GM23338 (cell line): ENCODE data around the gene ZPR1. TPM values are rescaled to one million over a fixed set of nuclear protein-coding genes. Genes with fewer than 3 reads are reported as not detected.

Experiments used
- ATAC-seq: fragments of 200-7000 bp; cut with Tn5 transposase; 3 replicates; pipeline ENCODE4 v1.9.1; 2020
- DNase-seq: peaks from one replicate; pipeline ENCODE4 v3.0.0-alpha.2; 2015; ENCODE audit warnings: low spot score
- H2AFZ ChIP-seq: fragments of 200-600 bp; sonication (generic); 2 replicates; pipeline ENCODE4 v1.8.0; 2016; ENCODE audit warnings: antibody characterized with exemption, mild to moderate bottlenecking, moderate library complexity
- H3F3A ChIP-seq: fragments of 200-600 bp; sonication (generic); replicated peaks from 2 replicates; pipeline ENCODE4 v1.8.0; 2017; ENCODE audit warnings: antibody characterized with exemption, mixed run types, low read depth
- H3K27ac ChIP-seq: fragments of 200-600 bp; sonication (generic); 2 replicates; pipeline ENCODE4 v1.6.1; 2016; ENCODE audit warnings: low read depth
- H3K27me3 ChIP-seq: fragments of 200-600 bp; sonication (generic); 2 replicates; pipeline ENCODE4 v1.8.0; 2016; ENCODE audit warnings: mild to moderate bottlenecking, mixed run types, moderate library complexity; ENCODE audit not compliant: insufficient read depth
- H3K36me3 ChIP-seq: fragments of 200-600 bp; sonication (generic); 2 replicates; pipeline ENCODE4 v1.8.0; 2016; ENCODE audit warnings: mild to moderate bottlenecking; ENCODE audit not compliant: insufficient read depth
- H3K4me1 ChIP-seq: fragments of 200-600 bp; sonication (generic); 2 replicates; pipeline ENCODE4 v1.8.0; 2016; ENCODE audit warnings: mild to moderate bottlenecking, moderate library complexity; ENCODE audit not compliant: insufficient read depth
- H3K4me2 ChIP-seq: fragments of 200-600 bp; sonication (generic); 2 replicates; pipeline ENCODE4 v1.7.1; 2017; ENCODE audit warnings: mixed run types
- H3K4me3 ChIP-seq: fragments of 200-600 bp; sonication (generic); 2 replicates; pipeline ENCODE4 v1.6.1; 2016; ENCODE audit warnings: mixed run types
- H3K79me2 ChIP-seq: fragments of 200-600 bp; sonication (generic); replicated peaks from 2 replicates; pipeline ENCODE4 v1.8.0; 2017; ENCODE audit warnings: mild to moderate bottlenecking; ENCODE audit not compliant: insufficient read depth
- H3K9me2 ChIP-seq: fragments of 200-600 bp; sonication (generic); 2 replicates; pipeline ENCODE4 v1.8.0; 2017; ENCODE audit not compliant: insufficient read depth
- H4K20me1 ChIP-seq: fragments of 200-600 bp; sonication (generic); replicated peaks from 2 replicates; pipeline ENCODE4 v1.8.0; 2017; ENCODE audit warnings: mild to moderate bottlenecking; ENCODE audit not compliant: insufficient read depth
- H3K27ac Mint-ChIP-seq: 2 replicates; pipeline ENCODE4 v1.8.0; 2020; ENCODE audit warnings: inconsistent platforms, mild to moderate bottlenecking, moderate library complexity, mixed read lengths
- H3K27me3 Mint-ChIP-seq: 3 replicates; pipeline ENCODE4 v1.8.0; 2022; ENCODE audit warnings: low read depth, mild to moderate bottlenecking, moderate library complexity, mixed read lengths, inconsistent platforms; ENCODE audit not compliant: insufficient read depth, poor library complexity
- H3K36me3 Mint-ChIP-seq: 3 replicates; pipeline ENCODE4 v1.8.0; 2021; ENCODE audit warnings: low read depth, mild to moderate bottlenecking, inconsistent platforms, moderate library complexity, mixed read lengths
- H3K4me1 Mint-ChIP-seq: 3 replicates; pipeline ENCODE4 v1.8.0; 2020; ENCODE audit warnings: mild to moderate bottlenecking, inconsistent platforms, mixed read lengths
- H3K4me3 Mint-ChIP-seq: 3 replicates; pipeline ENCODE4 v1.8.0; 2021; ENCODE audit warnings: moderate library complexity, mild to moderate bottlenecking, inconsistent platforms, mixed read lengths
- H3K9me3 Mint-ChIP-seq: 3 replicates; pipeline ENCODE4 v1.8.0; 2020; ENCODE audit warnings: moderate library complexity, mild to moderate bottlenecking, inconsistent platforms, mixed read lengths
- EZH2phosphoT487 ChIP-seq: fragments of 200-600 bp; sonication (generic); IDR thresholded peaks from one replicate; pipeline ENCODE4 v1.8.1; 2018; ENCODE audit warnings: antibody characterized with exemption; ENCODE audit not compliant: unreplicated experiment
- JUNB ChIP-seq: IDR thresholded peaks from one replicate; pipeline ENCODE4 v1.6.1; 2016; ENCODE audit warnings: antibody characterized with exemption; ENCODE audit not compliant: unreplicated experiment
- POLR2AphosphoS5 ChIP-seq: IDR thresholded peaks from 2 replicates; pipeline ENCODE4 v1.6.1; 2016; ENCODE audit warnings: antibody characterized with exemption, low read depth
- STAT1 ChIP-seq: IDR thresholded peaks from one replicate; pipeline ENCODE4 v1.6.1; 2016; ENCODE audit warnings: antibody characterized with exemption; ENCODE audit not compliant: unreplicated experiment
- ZNF114 ChIP-seq: fragments of 250-450 bp; sonication (Bioruptor Pico); IDR thresholded peaks from 2 replicates; pipeline ENCODE4 v1.5.0; 2020; ENCODE audit warnings: mild to moderate bottlenecking, moderate library complexity
- polyA plus RNA-seq: library from polyadenylated mRNA; unstranded; fragments of >200 nt; fragmentation: Nextera tagmentation; extraction: Ambion mirVana; gene quantifications from 2 replicates; pipeline ENCODE4 v1.2.1, GENCODE V29; 2016
- total RNA-seq: library from RNA; depleted of rRNA; stranded (reverse); fragments of >200 nt; shearing (Covaris generic); gene quantifications from 2 replicates; pipeline ENCODE4 v1.2.3, GENCODE V29; 2014
- TF ChIP-seq, protein P1 (sequence below), 2 experiments: fragments of 200-600 bp in 1 of 2; sonication (generic) in 1 of 2; conservative IDR thresholded peaks; 2 replicates each; pipeline versions ENCODE4 v1.5.1 to v1.6.1; 2016 to 2017; ENCODE audit warnings: antibody characterized with exemption in 2 of 2, low read depth in 2 of 2, mild to moderate bottlenecking in 2 of 2, moderate library complexity in 1 of 2
- TF ChIP-seq, protein P2 (sequence below): IDR thresholded peaks from 2 replicates; pipeline ENCODE4 v1.6.1; 2016; ENCODE audit warnings: antibody characterized with exemption
- TF ChIP-seq, protein P3 (sequence below): fragments of 250-450 bp; sonication (Bioruptor Pico); IDR thresholded peaks from 2 replicates; pipeline ENCODE4 v1.5.0; 2020; ENCODE audit warnings: mild to moderate bottlenecking, moderate library complexity

The ZPR1 gene
- total and polyA plus RNA-seq, 2 experiments from 2014 or later: 55.4 to 96.7 TPM

- H3K4me3 Mint-ChIP-seq: peak overlapping the region; percentile 69
- TF ChIP-seq, protein P1, sequence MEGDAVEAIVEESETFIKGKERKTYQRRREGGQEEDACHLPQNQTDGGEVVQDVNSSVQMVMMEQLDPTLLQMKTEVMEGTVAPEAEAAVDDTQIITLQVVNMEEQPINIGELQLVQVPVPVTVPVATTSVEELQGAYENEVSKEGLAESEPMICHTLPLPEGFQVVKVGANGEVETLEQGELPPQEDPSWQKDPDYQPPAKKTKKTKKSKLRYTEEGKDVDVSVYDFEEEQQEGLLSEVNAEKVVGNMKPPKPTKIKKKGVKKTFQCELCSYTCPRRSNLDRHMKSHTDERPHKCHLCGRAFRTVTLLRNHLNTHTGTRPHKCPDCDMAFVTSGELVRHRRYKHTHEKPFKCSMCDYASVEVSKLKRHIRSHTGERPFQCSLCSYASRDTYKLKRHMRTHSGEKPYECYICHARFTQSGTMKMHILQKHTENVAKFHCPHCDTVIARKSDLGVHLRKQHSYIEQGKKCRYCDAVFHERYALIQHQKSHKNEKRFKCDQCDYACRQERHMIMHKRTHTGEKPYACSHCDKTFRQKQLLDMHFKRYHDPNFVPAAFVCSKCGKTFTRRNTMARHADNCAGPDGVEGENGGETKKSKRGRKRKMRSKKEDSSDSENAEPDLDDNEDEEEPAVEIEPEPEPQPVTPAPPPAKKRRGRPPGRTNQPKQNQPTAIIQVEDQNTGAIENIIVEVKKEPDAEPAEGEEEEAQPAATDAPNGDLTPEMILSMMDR (conservative IDR thresholded peaks at IDR 0.05; ENCODE audit: low read depth in 2 of 2): peak; percentile 55 to 85
- TF ChIP-seq, protein P2, sequence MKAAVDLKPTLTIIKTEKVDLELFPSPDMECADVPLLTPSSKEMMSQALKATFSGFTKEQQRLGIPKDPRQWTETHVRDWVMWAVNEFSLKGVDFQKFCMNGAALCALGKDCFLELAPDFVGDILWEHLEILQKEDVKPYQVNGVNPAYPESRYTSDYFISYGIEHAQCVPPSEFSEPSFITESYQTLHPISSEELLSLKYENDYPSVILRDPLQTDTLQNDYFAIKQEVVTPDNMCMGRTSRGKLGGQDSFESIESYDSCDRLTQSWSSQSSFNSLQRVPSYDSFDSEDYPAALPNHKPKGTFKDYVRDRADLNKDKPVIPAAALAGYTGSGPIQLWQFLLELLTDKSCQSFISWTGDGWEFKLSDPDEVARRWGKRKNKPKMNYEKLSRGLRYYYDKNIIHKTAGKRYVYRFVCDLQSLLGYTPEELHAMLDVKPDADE: no peak
- TF ChIP-seq JUNB (no peak), ZNF114 (CRISPR knock-in tag) (no peak)
- H3K36me3 ChIP-seq: no peaks in the 10 kb centered on the region
- H3K9me2 ChIP-seq: no peaks in the 10 kb centered on the region
- H3K4me2 ChIP-seq: peak overlapping the region; percentile 85
- no peaks in the 10 kb centered on the region for H4K20me1 ChIP-seq
- H3K4me3 ChIP-seq: peak overlapping the region; percentile 62
- peaks cover 33% of the 10 kb centered on the region for H3K4me1 Mint-ChIP-seq
- ATAC-seq (peak; percentile 84), DNase-seq (peak; percentile 96)
- H3K27ac ChIP-seq: no peak overlapping the region
- H3K4me1 ChIP-seq: peaks cover 33% of the 10 kb centered on the region
- H3K27ac Mint-ChIP-seq: no peak overlapping the region
- no peaks in the 10 kb centered on the region; the same call in 2 of the 3 replicates for H3K9me3 Mint-ChIP-seq
- H2AFZ ChIP-seq: peak overlapping the region; percentile 99
- H3F3A ChIP-seq: peaks cover 12% of the 10 kb centered on the region; the same call in 1 of the 2 replicates
- H3K27me3 Mint-ChIP-seq: peaks cover 11% of the 10 kb centered on the region
- no peaks in the 10 kb centered on the region for H3K36me3 Mint-ChIP-seq
- no peaks in the 10 kb centered on the region for H3K27me3 ChIP-seq
- no peaks in the 10 kb centered on the region for H3K79me2 ChIP-seq
Measured at GRCh38 chr11:116732271-116733042, 55.4 kb downstream of the ZPR1 start.

- no peaks in the 10 kb centered on the region; the same call in 2 of the 3 replicates for H3K9me3 Mint-ChIP-seq
- H4K20me1 ChIP-seq: no peaks in the 10 kb centered on the region
- H3K36me3 ChIP-seq: no peaks in the 10 kb centered on the region
- TF ChIP-seq, protein P3, sequence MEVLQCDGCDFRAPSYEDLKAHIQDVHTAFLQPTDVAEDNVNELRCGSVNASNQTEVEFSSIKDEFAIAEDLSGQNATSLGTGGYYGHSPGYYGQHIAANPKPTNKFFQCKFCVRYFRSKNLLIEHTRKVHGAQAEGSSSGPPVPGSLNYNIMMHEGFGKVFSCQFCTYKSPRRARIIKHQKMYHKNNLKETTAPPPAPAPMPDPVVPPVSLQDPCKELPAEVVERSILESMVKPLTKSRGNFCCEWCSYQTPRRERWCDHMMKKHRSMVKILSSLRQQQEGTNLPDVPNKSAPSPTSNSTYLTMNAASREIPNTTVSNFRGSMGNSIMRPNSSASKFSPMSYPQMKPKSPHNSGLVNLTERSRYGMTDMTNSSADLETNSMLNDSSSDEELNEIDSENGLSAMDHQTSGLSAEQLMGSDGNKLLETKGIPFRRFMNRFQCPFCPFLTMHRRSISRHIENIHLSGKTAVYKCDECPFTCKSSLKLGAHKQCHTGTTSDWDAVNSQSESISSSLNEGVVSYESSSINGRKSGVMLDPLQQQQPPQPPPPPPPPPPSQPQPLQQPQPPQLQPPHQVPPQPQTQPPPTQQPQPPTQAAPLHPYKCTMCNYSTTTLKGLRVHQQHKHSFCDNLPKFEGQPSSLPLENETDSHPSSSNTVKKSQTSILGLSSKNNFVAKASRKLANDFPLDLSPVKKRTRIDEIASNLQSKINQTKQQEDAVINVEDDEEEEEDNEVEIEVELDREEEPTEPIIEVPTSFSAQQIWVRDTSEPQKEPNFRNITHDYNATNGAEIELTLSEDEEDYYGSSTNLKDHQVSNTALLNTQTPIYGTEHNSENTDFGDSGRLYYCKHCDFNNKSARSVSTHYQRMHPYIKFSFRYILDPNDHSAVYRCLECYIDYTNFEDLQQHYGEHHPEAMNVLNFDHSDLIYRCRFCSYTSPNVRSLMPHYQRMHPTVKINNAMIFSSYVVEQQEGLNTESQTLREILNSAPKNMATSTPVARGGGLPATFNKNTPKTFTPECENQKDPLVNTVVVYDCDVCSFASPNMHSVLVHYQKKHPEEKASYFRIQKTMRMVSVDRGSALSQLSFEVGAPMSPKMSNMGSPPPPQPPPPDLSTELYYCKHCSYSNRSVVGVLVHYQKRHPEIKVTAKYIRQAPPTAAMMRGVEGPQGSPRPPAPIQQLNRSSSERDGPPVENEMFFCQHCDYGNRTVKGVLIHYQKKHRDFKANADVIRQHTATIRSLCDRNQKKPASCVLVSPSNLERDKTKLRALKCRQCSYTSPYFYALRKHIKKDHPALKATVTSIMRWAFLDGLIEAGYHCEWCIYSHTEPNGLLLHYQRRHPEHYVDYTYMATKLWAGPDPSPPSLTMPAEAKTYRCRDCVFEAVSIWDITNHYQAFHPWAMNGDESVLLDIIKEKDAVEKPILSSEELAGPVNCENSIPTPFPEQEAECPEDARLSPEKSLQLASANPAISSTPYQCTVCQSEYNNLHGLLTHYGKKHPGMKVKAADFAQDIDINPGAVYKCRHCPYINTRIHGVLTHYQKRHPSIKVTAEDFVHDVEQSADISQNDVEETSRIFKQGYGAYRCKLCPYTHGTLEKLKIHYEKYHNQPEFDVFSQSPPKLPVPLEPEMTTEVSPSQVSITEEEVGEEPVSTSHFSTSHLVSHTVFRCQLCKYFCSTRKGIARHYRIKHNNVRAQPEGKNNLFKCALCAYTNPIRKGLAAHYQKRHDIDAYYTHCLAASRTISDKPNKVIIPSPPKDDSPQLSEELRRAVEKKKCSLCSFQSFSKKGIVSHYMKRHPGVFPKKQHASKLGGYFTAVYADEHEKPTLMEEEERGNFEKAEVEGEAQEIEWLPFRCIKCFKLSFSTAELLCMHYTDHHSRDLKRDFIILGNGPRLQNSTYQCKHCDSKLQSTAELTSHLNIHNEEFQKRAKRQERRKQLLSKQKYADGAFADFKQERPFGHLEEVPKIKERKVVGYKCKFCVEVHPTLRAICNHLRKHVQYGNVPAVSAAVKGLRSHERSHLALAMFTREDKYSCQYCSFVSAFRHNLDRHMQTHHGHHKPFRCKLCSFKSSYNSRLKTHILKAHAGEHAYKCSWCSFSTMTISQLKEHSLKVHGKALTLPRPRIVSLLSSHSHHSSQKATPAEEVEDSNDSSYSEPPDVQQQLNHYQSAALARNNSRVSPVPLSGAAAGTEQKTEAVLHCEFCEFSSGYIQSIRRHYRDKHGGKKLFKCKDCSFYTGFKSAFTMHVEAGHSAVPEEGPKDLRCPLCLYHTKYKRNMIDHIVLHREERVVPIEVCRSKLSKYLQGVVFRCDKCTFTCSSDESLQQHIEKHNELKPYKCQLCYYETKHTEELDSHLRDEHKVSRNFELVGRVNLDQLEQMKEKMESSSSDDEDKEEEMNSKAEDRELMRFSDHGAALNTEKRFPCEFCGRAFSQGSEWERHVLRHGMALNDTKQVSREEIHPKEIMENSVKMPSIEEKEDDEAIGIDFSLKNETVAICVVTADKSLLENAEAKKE: no peak
- TF ChIP-seq EZH2phosphoT487 (no peak), POLR2AphosphoS5 (no peak), STAT1 (no peak), JUNB (no peak)
- TF ChIP-seq, protein P1 (conservative IDR thresholded peaks at IDR 0.05; ENCODE audit: low read depth in 2 of 2): no peak
- H2AFZ ChIP-seq: no peak overlapping the region
- peaks cover 11% of the 10 kb centered on the region for H3K27me3 Mint-ChIP-seq
- DNase-seq: no peak
- H3K9me2 ChIP-seq: no peaks in the 10 kb centered on the region
- no peak overlapping the region for H3K4me3 Mint-ChIP-seq
- H3K4me3 ChIP-seq: peak overlapping the region; percentile 62; the same call in 1 of the 2 replicates
- no peak overlapping the region for H3K27ac ChIP-seq
- peak; percentile 2; the same call in 1 of the 3 replicates for ATAC-seq
- no peak overlapping the region for H3K27ac Mint-ChIP-seq
- H3K79me2 ChIP-seq: no peaks in the 10 kb centered on the region
- H3K4me2 ChIP-seq: no peak overlapping the region
- H3F3A ChIP-seq: peaks cover 12% of the 10 kb centered on the region; the same call in 1 of the 2 replicates
- no peaks in the 10 kb centered on the region for H3K36me3 Mint-ChIP-seq
- H3K4me1 Mint-ChIP-seq: peaks cover 33% of the 10 kb centered on the region
- peaks cover 33% of the 10 kb centered on the region for H3K4me1 ChIP-seq
- no peaks in the 10 kb centered on the region for H3K27me3 ChIP-seq
Measured at GRCh38 chr11:116731821-116732220, 56.0 kb downstream of the ZPR1 start.
